ENCODE results near the gene NFE2L2. TPM values are rescaled to one million over a fixed set of nuclear protein-coding genes. Genes with fewer than 3 reads are reported as not detected.

NFE2L2 gene
- total RNA-seq, 1 donor from 2014 or later: 32.3 TPM

- peak overlapping the region; percentile 41 for H3K4me3 Mint-ChIP-seq
Measured at GRCh38 chr2:177260379-177260778, 4.1 kb downstream of the NFE2L2 start.

DNA sequence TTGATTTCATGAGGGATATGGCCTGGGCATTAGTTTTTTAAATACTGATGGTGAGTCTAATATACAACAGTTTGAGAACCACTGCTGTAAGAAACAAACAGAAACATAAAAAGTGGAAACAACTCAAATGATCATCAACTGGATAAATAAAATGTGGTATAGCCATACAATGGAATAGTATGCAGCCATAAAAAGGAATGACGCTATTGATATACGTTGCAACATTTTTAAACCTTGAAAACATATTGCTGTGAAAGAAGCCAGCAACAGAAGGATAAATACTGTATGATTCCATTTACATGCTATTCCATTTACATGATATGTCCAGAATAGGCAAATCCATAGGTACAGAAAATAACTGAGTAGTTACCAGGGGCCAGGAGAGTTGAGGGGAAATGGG lies 6.5 kb downstream of the NFE2L2 start:
- Mint-ChIP-seq H3K9me3 (peaks cover 3% of the 10 kb centered on the region), H3K27me3 (ENCODE audit: low read depth) (no peaks in the 10 kb centered on the region), H3K36me3 (ENCODE audit: low read depth) (peaks cover 11% of the 10 kb centered on the region), H3K4me3 (no peak overlapping the region), H3K4me1 (peaks cover 56% of the 10 kb centered on the region), H3K27ac (ENCODE audit: unreplicated experiment) (no peak overlapping the region)
- DNase-seq (ENCODE audit: low read depth, low spot score): no peak
- TF ChIP-seq CTCF (conservative IDR thresholded peaks at IDR 0.05): no peak

More at GRCh38 chr2:177260379-177260778, 4.1 kb downstream of the NFE2L2 start:
- Mint-ChIP-seq H3K4me1 (peaks cover 49% of the 10 kb centered on the region), H3K9me3 (peaks cover 3% of the 10 kb centered on the region), H3K27ac (ENCODE audit: unreplicated experiment) (no peak overlapping the region), H3K27me3 (ENCODE audit: low read depth) (no peaks in the 10 kb centered on the region), H3K36me3 (ENCODE audit: low read depth) (peaks cover 8% of the 10 kb centered on the region)
- no peak for TF ChIP-seq CTCF (conservative IDR thresholded peaks at IDR 0.05)
- no peak for DNase-seq (ENCODE audit: low read depth, low spot score)

- Mint-ChIP-seq H3K27ac (ENCODE audit: unreplicated experiment) (no peak overlapping the region), H3K36me3 (ENCODE audit: low read depth) (peaks cover 13% of the 10 kb centered on the region), H3K27me3 (ENCODE audit: low read depth) (no peaks in the 10 kb centered on the region), H3K4me1 (peaks cover 58% of the 10 kb centered on the region), H3K9me3 (peaks cover 3% of the 10 kb centered on the region), H3K4me3 (no peak overlapping the region)
- TF ChIP-seq CTCF (conservative IDR thresholded peaks at IDR 0.05): no peak
- no peak for DNase-seq (ENCODE audit: low read depth, low spot score)
Measured at GRCh38 chr2:177257471-177257870, 7.1 kb downstream of the NFE2L2 start.

GRCh38 chr2:177256695-177257094 lies 7.8 kb downstream of the NFE2L2 start:
- peaks cover 13% of the 10 kb centered on the region for H3K36me3 Mint-ChIP-seq (ENCODE audit: low read depth)
- H3K4me3 Mint-ChIP-seq: no peak overlapping the region
- TF ChIP-seq CTCF (conservative IDR thresholded peaks at IDR 0.05): no peak
- DNase-seq (ENCODE audit: low read depth, low spot score): no peak
- H3K27me3 Mint-ChIP-seq (ENCODE audit: low read depth): no peaks in the 10 kb centered on the region
- H3K4me1 Mint-ChIP-seq: peaks cover 56% of the 10 kb centered on the region
- peaks cover 3% of the 10 kb centered on the region for H3K9me3 Mint-ChIP-seq
- H3K27ac Mint-ChIP-seq (ENCODE audit: unreplicated experiment): no peak overlapping the region

- peaks cover 54% of the 10 kb centered on the region for H3K4me1 Mint-ChIP-seq
- peaks cover 3% of the 10 kb centered on the region for H3K9me3 Mint-ChIP-seq
- no peak overlapping the region for H3K4me3 Mint-ChIP-seq
- no peak for DNase-seq (ENCODE audit: low read depth, low spot score)
- H3K27ac Mint-ChIP-seq (ENCODE audit: unreplicated experiment): no peak overlapping the region
- no peaks in the 10 kb centered on the region for H3K27me3 Mint-ChIP-seq (ENCODE audit: low read depth)
- no peak for TF ChIP-seq CTCF (conservative IDR thresholded peaks at IDR 0.05)
- peaks cover 15% of the 10 kb centered on the region for H3K36me3 Mint-ChIP-seq (ENCODE audit: low read depth)
Measured at GRCh38 chr2:177256026-177256425, 8.5 kb downstream of the NFE2L2 start.

DNA sequence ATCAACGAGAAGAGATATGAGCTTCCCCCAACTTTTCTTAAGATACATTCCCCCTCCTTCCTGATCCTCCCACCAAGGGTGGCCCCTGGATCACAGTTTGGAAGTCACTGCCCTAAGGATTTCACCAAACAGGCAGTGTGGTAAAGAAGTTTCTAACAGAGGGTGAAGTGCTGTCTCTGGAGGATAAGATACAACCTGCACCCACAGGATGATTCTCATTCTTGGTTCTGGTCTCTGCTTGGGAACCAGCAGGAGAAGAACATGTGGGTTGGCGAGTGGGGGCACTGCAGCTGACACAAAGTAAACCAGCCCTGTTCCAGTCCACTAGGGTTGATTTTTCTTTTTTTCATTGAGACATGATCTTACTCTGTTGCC lies 9.3 kb downstream of the NFE2L2 start:
- H3K27ac Mint-ChIP-seq (ENCODE audit: unreplicated experiment): no peak overlapping the region
- H3K4me1 Mint-ChIP-seq: peaks cover 49% of the 10 kb centered on the region
- peaks cover 15% of the 10 kb centered on the region for H3K36me3 Mint-ChIP-seq (ENCODE audit: low read depth)
- no peaks in the 10 kb centered on the region for H3K27me3 Mint-ChIP-seq (ENCODE audit: low read depth)
- H3K4me3 Mint-ChIP-seq: no peak overlapping the region
- DNase-seq (ENCODE audit: low read depth, low spot score): no peak
- H3K9me3 Mint-ChIP-seq: peaks cover 3% of the 10 kb centered on the region
- TF ChIP-seq CTCF (conservative IDR thresholded peaks at IDR 0.05): no peak
